Caki2 (cell line): Measurements from ENCODE around the gene SF1. TPM values are rescaled to one million over a fixed set of nuclear protein-coding genes. Genes with fewer than 3 reads are reported as not detected.

Experiments used
- DNase-seq: peaks from one replicate; pipeline ENCODE4 v3.0.0-alpha.2; 2015; ENCODE audit warnings: low read depth
- in situ Hi-C: cut with HindIII; loops from 2 replicates; pipeline ENCODE4 v1.10.0; 2016; ENCODE audit warnings: low sequenced_read_pairs, low pct_unique_long_range_greater_than_20kb, mixed read lengths
- total RNA-seq: library from RNA; depleted of rRNA; stranded (reverse); fragments of >200 nt; shearing (Covaris generic); gene quantifications from 2 replicates; pipeline ENCODE4 v1.2.3, GENCODE V29; 2014; ENCODE audit warnings: low replicate concordance

Gene SF1
- total RNA-seq, 1 experiment from 2014 or later = 95.5 TPM

GRCh38 chr11:64754919-64755662, 23.3 kb downstream of the SF1 start:
- in situ Hi-C loops = no loop called here

GRCh38 chr11:64754124-64754918, 24.0 kb downstream of the SF1 start:
- no peak for DNase-seq
- in situ Hi-C loops = no loop called here

More at GRCh38 chr11:64754919-64755662, 23.3 kb downstream of the SF1 start:
- DNase-seq = no peak

DNA sequence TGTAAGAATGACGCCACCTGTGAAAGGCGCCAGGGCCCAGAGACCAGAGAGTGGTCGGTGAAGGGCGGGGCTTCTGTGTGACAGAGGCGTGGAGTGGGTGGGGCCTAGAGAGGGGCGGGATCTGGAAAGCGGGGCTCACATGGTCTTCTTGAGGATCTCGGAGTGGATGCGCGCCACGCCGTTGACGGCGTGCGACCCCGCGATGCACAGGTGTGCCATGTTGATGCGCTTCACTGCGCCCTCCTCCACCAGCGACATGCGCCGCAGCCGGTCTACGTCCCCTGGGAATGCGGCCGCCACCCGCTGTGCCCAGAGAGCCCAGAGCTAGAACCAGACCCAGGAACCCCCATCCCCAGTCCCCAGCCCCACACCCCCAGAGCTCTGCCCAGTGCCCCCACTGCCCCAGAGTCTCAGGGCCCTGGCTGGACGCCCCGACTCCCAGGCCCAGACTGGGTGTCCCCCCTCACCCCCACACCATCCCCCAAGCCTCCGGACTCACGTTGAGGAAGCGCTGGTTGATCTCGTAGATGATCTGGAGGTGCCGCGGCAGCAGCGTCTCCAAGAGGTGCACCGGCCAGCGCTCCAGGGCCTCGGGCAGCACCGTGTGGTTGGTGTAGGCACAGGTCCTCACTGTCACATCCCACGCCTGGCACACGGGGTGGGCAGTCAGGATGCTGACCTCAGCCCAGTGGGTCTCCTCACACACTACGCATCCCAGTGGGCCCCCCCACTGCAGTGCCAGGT, 24.8 kb downstream of the SF1 start:
- no peak for DNase-seq
- in situ Hi-C loops = no loop called here

DNA sequence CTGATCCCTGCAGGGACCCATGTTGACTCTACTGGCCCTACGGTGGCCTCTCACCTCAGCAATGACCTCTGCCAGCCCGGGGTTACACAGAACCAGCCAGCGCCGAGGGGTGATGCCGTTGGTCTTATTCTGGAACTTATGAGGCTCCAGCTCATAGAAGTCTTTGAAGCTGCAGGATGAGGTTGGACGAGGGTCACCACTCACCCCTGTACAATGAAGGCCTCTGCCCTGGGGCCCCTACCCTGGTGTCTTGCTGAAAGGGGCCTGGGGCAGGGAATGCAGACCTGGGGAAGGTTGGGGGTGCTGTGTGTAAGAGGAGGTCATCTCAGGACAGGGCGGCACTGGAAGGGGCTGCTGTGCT, 25.3 kb downstream of the SF1 start:
- no peak for DNase-seq
- in situ Hi-C loops = no loop called here

GRCh38 chr11:64752175-64752970, 26.0 kb downstream of the SF1 start:
- in situ Hi-C loops = no loop called here
- DNase-seq = no peak

DNA sequence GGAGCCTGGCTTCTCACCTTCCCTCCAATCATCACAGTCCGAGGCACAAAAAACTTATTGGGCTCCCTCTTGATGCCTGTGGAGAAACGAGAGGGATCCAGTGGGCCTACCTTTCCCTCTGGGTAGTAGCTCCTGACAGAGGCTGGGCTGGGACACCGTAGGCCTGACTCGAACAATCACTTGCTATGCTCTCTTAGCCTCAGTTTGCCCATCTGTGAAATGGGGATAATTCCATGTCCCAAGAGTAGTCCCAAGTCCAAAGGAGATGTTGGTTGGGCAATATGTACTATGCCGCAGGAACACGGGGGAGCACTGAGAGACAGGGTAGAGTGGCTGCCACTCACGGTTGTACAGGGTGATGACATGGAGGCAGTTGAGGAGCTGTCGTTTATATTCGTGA, 26.8 kb downstream of the SF1 start:
- DNase-seq = no peak
- in situ Hi-C loops = no loop called here

DNA sequence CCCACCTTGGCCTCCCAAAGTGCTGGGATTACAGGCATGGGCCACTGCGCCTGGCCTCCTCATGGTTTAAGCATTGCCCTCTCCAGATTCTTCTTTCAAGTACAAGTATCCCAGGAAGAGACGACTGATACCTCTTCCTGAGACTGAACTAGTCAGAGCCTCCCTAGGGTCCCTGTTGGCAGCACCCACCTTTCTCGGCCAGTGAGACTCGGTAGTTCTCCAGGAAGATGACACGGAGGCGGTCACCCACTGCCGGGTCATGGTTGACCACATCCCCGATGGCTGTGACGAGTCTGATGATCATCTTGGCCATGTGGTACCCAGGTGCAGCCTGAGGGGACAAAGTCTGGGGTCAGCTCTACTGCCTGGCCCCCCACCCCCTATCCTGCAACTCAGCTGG, 27.2 kb downstream of the SF1 start:
- no peak for DNase-seq
- in situ Hi-C loops = no loop called here

- in situ Hi-C loops = no loop called here
- no peak for DNase-seq
These were observed 27.8 kb downstream of the SF1 start for GRCh38 chr11:64750361-64751054.

DNA sequence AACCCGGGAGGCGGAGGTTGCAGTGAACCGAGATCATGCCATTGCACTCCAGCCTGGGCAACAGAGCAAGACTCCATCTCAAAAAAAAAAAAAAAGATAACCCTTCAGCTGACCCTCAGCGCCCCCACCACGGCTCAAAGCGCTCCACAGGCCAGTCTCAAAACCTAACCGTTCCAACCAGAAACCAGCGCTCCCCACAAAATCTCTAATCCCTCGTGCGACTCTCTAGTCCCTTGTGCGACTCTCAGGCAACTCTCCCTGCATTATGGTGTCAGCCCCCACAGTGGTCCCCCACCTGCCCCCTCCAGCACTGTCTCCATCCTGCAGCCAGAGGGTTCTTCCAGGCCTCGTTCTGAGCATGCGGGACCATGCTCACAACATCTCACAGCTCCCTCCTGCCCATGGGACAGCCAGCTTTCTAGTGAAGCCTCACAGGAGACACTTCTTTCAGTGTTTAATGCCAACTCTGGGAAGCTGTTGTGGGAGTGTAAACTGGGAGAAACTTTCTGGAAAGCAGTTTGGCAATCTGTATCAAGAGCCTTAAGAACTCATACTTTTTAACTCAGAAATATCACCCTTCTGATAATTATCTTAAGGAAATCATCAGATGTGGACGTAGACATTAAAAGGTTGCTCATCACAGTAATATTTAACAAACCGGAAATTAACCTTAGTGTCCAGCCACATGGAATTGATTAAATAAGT, 30.2 kb downstream of the SF1 start:
- in situ Hi-C loops = no loop called here

DNA sequence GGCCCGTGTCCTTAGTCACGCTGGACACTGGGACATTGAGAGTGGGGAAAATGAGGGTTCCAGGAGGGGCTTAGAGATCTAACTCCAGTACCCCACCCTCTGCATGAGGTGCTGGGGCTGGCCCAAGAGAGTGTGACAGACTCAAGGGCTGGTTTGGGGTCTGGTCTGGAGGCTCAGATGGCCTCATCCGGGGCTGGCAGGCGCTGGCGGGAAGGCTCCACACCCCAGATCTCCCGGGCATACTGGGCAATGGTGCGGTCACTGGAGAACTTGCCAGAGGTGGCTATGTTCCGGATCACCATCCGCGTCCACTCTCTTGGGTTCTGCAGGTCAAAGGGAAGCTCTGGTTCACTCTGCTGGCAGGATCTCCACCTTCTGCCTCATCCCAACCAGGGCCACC, 31.9 kb downstream of the SF1 start:
- in situ Hi-C loops = no loop called here
- no peak for DNase-seq

More for the DNA sequence above, 30.2 kb downstream of the SF1 start:
- DNase-seq = no peak

DNA sequence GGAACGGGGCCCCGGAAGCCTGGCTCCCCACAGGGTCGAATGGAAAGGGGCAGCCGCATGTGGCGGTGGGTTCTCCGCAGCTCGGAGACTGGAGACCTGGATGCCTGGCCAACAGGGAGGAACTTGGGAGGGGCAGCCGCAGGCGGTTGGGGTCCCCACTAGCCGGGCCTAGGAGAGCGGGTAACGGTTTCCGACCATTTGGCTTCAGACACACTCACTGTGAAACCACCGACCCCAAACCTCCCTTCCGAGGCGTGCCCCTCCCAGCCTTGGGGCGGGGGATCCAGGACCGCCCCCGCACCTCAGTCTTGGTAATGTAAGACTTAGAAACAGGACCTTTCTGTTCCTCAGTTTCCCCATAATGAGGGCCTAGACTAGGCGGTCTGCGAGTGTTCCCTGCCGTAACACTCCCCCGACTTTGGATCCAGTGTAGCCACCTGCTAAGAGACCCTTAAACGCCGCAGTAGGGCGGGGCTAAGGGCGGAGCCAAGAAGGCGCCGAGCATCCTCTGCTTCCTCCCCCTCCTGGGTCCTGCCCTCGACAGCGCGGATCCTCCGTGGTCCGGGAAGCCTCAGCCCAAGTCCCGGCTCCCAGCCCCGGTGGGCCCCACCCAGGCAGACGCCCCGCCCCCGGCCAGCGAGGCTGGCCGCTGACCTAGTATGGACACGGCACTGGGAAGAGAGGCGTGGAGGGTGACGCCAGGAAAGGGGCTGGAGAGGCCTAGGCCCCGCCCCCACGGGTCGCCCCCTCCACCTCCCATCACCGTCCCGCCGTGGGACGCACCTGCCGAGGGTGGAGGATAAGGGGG, 32.6 kb downstream of the SF1 start:
- peak; percentile 61 for DNase-seq
- in situ Hi-C loops = no loop called here

DNA sequence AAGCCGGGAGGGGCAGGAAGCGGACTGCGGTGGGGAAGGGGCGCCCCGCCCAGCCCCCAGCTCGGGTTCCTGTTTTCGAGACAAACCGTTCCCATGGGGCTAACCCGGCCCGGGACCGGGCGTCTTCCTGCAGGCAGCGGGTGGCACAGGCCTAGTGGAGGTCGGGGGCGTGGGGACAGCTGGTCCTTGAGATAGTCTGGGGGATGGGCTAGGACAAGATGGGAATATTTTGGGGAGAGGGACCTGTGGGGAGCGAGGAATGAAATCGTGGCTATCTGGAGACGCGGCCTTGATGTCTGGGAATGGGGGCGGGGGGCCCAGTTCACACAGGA, 33.2 kb downstream of the SF1 start:
- in situ Hi-C loops = no loop called here
- DNase-seq = no peak

GRCh38 chr11:64744544-64745188, 33.7 kb downstream of the SF1 start:
- in situ Hi-C loops = no loop called here
- DNase-seq = no peak

- DNase-seq = peak; percentile 41
- in situ Hi-C loops = no loop called here
These were observed 34.5 kb downstream of the SF1 start, which contains the start of gene RASGRP2 for GRCh38 chr11:64743591-64744543. RASGRP2 (minus strand) TSS chr11:64744142; CDS start chr11:64742866, 1,276 bp downstream.
